GM23338 (cell line): ENCODE results near the gene CNTNAP1. TPM values are rescaled to one million over a fixed set of nuclear protein-coding genes. Genes with fewer than 3 reads are reported as not detected.

Experiments used
- ATAC-seq: fragments of 200-7000 bp; cut with Tn5 transposase; 3 replicates; pipeline ENCODE4 v1.9.1; 2020
- DNase-seq: peaks from one replicate; pipeline ENCODE4 v3.0.0-alpha.2; 2015; ENCODE audit warnings: low spot score
- H2AFZ ChIP-seq: fragments of 200-600 bp; sonication (generic); 2 replicates; pipeline ENCODE4 v1.8.0; 2016; ENCODE audit warnings: antibody characterized with exemption, mild to moderate bottlenecking, moderate library complexity
- H3F3A ChIP-seq: fragments of 200-600 bp; sonication (generic); replicated peaks from 2 replicates; pipeline ENCODE4 v1.8.0; 2017; ENCODE audit warnings: antibody characterized with exemption, mixed run types, low read depth
- H3K27ac ChIP-seq: fragments of 200-600 bp; sonication (generic); 2 replicates; pipeline ENCODE4 v1.6.1; 2016; ENCODE audit warnings: low read depth
- H3K27me3 ChIP-seq: fragments of 200-600 bp; sonication (generic); 2 replicates; pipeline ENCODE4 v1.8.0; 2016; ENCODE audit warnings: mild to moderate bottlenecking, mixed run types, moderate library complexity; ENCODE audit not compliant: insufficient read depth
- H3K36me3 ChIP-seq: fragments of 200-600 bp; sonication (generic); 2 replicates; pipeline ENCODE4 v1.8.0; 2016; ENCODE audit warnings: mild to moderate bottlenecking; ENCODE audit not compliant: insufficient read depth
- H3K4me1 ChIP-seq: fragments of 200-600 bp; sonication (generic); 2 replicates; pipeline ENCODE4 v1.8.0; 2016; ENCODE audit warnings: mild to moderate bottlenecking, moderate library complexity; ENCODE audit not compliant: insufficient read depth
- H3K4me2 ChIP-seq: fragments of 200-600 bp; sonication (generic); 2 replicates; pipeline ENCODE4 v1.7.1; 2017; ENCODE audit warnings: mixed run types
- H3K4me3 ChIP-seq: fragments of 200-600 bp; sonication (generic); 2 replicates; pipeline ENCODE4 v1.6.1; 2016; ENCODE audit warnings: mixed run types
- H3K79me2 ChIP-seq: fragments of 200-600 bp; sonication (generic); replicated peaks from 2 replicates; pipeline ENCODE4 v1.8.0; 2017; ENCODE audit warnings: mild to moderate bottlenecking; ENCODE audit not compliant: insufficient read depth
- H3K9me2 ChIP-seq: fragments of 200-600 bp; sonication (generic); 2 replicates; pipeline ENCODE4 v1.8.0; 2017; ENCODE audit not compliant: insufficient read depth
- H4K20me1 ChIP-seq: fragments of 200-600 bp; sonication (generic); replicated peaks from 2 replicates; pipeline ENCODE4 v1.8.0; 2017; ENCODE audit warnings: mild to moderate bottlenecking; ENCODE audit not compliant: insufficient read depth
- H3K27ac Mint-ChIP-seq: 2 replicates; pipeline ENCODE4 v1.8.0; 2020; ENCODE audit warnings: inconsistent platforms, mild to moderate bottlenecking, moderate library complexity, mixed read lengths
- H3K27me3 Mint-ChIP-seq: 3 replicates; pipeline ENCODE4 v1.8.0; 2022; ENCODE audit warnings: low read depth, mild to moderate bottlenecking, moderate library complexity, mixed read lengths, inconsistent platforms; ENCODE audit not compliant: insufficient read depth, poor library complexity
- H3K36me3 Mint-ChIP-seq: 3 replicates; pipeline ENCODE4 v1.8.0; 2021; ENCODE audit warnings: low read depth, mild to moderate bottlenecking, inconsistent platforms, moderate library complexity, mixed read lengths
- H3K4me1 Mint-ChIP-seq: 3 replicates; pipeline ENCODE4 v1.8.0; 2020; ENCODE audit warnings: mild to moderate bottlenecking, inconsistent platforms, mixed read lengths
- H3K4me3 Mint-ChIP-seq: 3 replicates; pipeline ENCODE4 v1.8.0; 2021; ENCODE audit warnings: moderate library complexity, mild to moderate bottlenecking, inconsistent platforms, mixed read lengths
- H3K9me3 Mint-ChIP-seq: 3 replicates; pipeline ENCODE4 v1.8.0; 2020; ENCODE audit warnings: moderate library complexity, mild to moderate bottlenecking, inconsistent platforms, mixed read lengths
- CREB1 ChIP-seq: fragments of 250-450 bp; sonication (Bioruptor Pico); IDR thresholded peaks from 2 replicates; pipeline ENCODE4 v1.5.0; 2020; ENCODE audit warnings: low read depth, mild to moderate bottlenecking, moderate library complexity
- EZH2 ChIP-seq: fragments of 200-600 bp; sonication (generic); IDR thresholded peaks from one replicate; pipeline ENCODE4 v1.8.0; 2017; ENCODE audit warnings: antibody characterized with exemption, mild to moderate bottlenecking, low read depth; ENCODE audit not compliant: unreplicated experiment
- JUNB ChIP-seq: IDR thresholded peaks from one replicate; pipeline ENCODE4 v1.6.1; 2016; ENCODE audit warnings: antibody characterized with exemption; ENCODE audit not compliant: unreplicated experiment
- POLR2AphosphoS5 ChIP-seq: IDR thresholded peaks from 2 replicates; pipeline ENCODE4 v1.6.1; 2016; ENCODE audit warnings: antibody characterized with exemption, low read depth
- STAT1 ChIP-seq: IDR thresholded peaks from one replicate; pipeline ENCODE4 v1.6.1; 2016; ENCODE audit warnings: antibody characterized with exemption; ENCODE audit not compliant: unreplicated experiment
- ZNF114 ChIP-seq: fragments of 250-450 bp; sonication (Bioruptor Pico); IDR thresholded peaks from 2 replicates; pipeline ENCODE4 v1.5.0; 2020; ENCODE audit warnings: mild to moderate bottlenecking, moderate library complexity
- ZNF331 ChIP-seq: fragments of 250-450 bp; sonication (Bioruptor Pico); IDR thresholded peaks from 2 replicates; pipeline ENCODE4 v1.5.0; 2020; ENCODE audit warnings: low read depth, mild to moderate bottlenecking, moderate library complexity
- polyA plus RNA-seq: library from polyadenylated mRNA; unstranded; fragments of >200 nt; fragmentation: Nextera tagmentation; extraction: Ambion mirVana; gene quantifications from 2 replicates; pipeline ENCODE4 v1.2.1, GENCODE V29; 2016
- total RNA-seq: library from RNA; depleted of rRNA; stranded (reverse); fragments of >200 nt; shearing (Covaris generic); gene quantifications from 2 replicates; pipeline ENCODE4 v1.2.3, GENCODE V29; 2014
- TF ChIP-seq, protein P1 (sequence below): IDR thresholded peaks from one replicate; pipeline ENCODE4 v1.6.1; 2018; ENCODE audit warnings: antibody characterized with exemption; ENCODE audit not compliant: unreplicated experiment

CNTNAP1 gene
- total and polyA plus RNA-seq, 2 experiments from 2014 or later = 1.3 to 5.0 TPM

DNA sequence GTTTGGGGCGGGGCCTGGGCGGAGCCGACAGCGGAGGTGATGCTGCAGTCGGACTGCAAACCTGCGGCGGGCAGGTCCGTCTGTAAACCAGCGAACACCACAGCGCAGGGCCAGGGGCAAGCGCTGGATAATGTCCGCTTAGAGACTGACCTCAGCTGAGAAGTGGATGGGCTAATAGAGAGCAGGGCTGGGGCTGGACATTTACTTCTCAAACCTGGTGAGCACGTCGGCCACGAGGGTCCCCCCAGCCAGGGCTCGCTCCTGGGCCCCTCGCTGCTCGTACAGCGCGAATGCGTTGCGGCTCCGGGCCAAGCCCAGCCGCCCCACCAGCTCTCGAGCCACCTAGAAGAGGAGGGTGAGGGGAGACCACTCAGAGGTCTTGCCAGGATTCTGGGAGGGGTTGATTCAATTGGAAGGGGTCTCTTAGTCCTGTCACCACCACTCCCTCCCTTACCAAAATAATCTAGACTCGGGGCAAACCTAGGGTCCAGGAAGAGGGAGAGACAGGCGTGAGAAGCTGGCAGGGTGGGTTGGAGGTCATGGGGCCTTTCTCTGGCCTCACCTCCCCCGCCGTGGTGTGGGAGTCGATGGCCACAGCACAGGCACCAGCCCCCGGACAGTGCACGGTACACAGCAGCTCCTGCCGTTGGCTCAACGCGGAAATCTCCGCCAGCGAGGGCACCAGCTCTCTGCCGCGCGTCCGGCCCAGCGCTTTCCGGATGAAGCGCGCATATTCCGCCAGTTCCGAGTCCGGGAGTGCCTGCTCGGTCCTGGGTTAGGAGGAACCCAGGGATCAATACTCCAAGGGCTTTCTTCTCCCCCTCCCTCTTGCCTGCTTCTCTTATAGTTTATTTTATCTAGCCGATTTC is 11.3 kb upstream of the CNTNAP1 start (continued):
- TF ChIP-seq STAT1 (no peak), POLR2AphosphoS5 (no peak; the same call in 1 of the 2 replicates), ZNF114 (CRISPR knock-in tag) (no peak), ZNF331 (no peak), CREB1 (CRISPR knock-in tag) (no peak), JUNB (no peak), EZH2 (no peak)
- TF ChIP-seq, protein P1, sequence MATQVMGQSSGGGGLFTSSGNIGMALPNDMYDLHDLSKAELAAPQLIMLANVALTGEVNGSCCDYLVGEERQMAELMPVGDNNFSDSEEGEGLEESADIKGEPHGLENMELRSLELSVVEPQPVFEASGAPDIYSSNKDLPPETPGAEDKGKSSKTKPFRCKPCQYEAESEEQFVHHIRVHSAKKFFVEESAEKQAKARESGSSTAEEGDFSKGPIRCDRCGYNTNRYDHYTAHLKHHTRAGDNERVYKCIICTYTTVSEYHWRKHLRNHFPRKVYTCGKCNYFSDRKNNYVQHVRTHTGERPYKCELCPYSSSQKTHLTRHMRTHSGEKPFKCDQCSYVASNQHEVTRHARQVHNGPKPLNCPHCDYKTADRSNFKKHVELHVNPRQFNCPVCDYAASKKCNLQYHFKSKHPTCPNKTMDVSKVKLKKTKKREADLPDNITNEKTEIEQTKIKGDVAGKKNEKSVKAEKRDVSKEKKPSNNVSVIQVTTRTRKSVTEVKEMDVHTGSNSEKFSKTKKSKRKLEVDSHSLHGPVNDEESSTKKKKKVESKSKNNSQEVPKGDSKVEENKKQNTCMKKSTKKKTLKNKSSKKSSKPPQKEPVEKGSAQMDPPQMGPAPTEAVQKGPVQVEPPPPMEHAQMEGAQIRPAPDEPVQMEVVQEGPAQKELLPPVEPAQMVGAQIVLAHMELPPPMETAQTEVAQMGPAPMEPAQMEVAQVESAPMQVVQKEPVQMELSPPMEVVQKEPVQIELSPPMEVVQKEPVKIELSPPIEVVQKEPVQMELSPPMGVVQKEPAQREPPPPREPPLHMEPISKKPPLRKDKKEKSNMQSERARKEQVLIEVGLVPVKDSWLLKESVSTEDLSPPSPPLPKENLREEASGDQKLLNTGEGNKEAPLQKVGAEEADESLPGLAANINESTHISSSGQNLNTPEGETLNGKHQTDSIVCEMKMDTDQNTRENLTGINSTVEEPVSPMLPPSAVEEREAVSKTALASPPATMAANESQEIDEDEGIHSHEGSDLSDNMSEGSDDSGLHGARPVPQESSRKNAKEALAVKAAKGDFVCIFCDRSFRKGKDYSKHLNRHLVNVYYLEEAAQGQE = no peak

DNA sequence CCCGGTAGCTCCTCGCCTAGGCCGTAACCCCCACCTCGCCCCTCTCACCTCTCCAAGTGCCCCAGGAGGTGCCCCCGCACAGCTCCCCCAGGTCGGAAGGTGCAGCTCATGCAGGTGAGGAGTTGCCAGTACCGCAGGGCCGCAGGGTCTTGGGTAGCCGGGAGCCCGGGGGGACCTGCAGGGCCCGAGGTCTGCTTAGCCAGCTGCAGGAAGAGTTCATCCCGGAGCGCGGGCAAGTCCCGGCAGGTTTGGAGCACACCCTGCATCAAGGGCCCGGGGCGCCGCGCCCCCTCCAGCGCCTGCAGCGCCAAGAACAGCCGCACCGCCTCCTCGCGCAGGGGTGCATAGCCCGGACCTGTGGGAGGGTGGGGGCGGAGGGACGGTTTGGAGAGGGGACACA is 10.3 kb upstream of the CNTNAP1 start:
- Mint-ChIP-seq H3K4me1 (peaks cover 49% of the 10 kb centered on the region), H3K9me3 (no peaks in the 10 kb centered on the region), H3K27me3 (peaks cover 63% of the 10 kb centered on the region), H3K36me3 (peaks cover 38% of the 10 kb centered on the region), H3K27ac (no peak overlapping the region), H3K4me3 (peak overlapping the region; percentile 67)
- H4K20me1 ChIP-seq = 0 out of 2 replicates have a peak, but pooled peaks cover 12% of the 10 kb centered on the region
- peak; percentile 63 for DNase-seq
- H3K9me2 ChIP-seq = no peaks in the 10 kb centered on the region
- no peak overlapping the region for H2AFZ ChIP-seq
- no peak overlapping the region for H3K27ac ChIP-seq
- peaks cover 7% of the 10 kb centered on the region; the same call in 1 of the 2 replicates for H3K79me2 ChIP-seq
- peak; percentile 0; the same call in 2 of the 3 replicates for ATAC-seq
- H3K4me2 ChIP-seq = peak overlapping the region; percentile 96
- peaks cover 34% of the 10 kb centered on the region for H3F3A ChIP-seq
- peaks cover 63% of the 10 kb centered on the region for H3K27me3 ChIP-seq
- peak overlapping the region; percentile 77 for H3K4me3 ChIP-seq
- peaks cover 38% of the 10 kb centered on the region for H3K4me1 ChIP-seq
- TF ChIP-seq EZH2 = peak; percentile 20
- TF ChIP-seq POLR2AphosphoS5 = no peak
- H3K36me3 ChIP-seq = no peaks in the 10 kb centered on the region; the same call in 1 of the 2 replicates

DNA sequence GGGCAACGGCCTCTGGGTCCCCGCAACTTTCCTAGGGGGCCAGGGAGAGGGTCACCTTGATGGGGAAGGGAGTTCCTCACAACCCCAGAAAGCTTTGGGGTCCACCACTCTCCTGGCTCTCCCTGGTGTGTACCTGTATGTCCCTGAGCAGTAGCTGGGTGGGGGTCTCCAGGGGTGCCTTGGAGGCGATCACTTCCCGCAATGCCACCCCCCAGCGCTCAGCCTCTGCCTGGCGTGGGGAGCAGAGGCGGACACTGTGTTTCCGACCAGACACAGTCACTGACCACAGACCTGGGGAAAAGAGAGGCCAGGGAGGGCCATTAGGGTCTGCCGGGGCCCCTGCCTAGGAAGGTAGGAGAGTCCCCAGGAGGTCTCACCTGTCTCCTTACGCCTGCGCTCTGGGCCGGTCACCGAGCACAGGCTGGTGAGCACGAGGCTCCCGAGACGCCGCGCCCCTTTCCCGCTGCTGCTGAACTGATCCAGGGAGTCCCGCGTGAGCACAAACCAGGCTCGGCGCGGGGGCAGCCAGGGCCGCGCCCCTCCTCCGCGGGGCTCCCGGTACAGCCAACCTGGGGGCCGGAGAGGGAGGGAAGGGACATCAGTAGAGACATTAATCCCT is 9.0 kb upstream of the CNTNAP1 start:
- H3K27ac ChIP-seq = no peak overlapping the region
- H3K9me2 ChIP-seq = no peaks in the 10 kb centered on the region
- H3K27me3 ChIP-seq = peaks cover 63% of the 10 kb centered on the region
- peaks cover 7% of the 10 kb centered on the region; the same call in 1 of the 2 replicates for H3K79me2 ChIP-seq
- H3K4me3 ChIP-seq = peak overlapping the region; percentile 92
- Mint-ChIP-seq H3K4me3 (no peak overlapping the region), H3K27ac (no peak overlapping the region), H3K36me3 (peaks cover 30% of the 10 kb centered on the region), H3K27me3 (peaks cover 65% of the 10 kb centered on the region), H3K4me1 (peaks cover 45% of the 10 kb centered on the region), H3K9me3 (no peaks in the 10 kb centered on the region)
- H2AFZ ChIP-seq = no peak overlapping the region
- ATAC-seq (no peak), DNase-seq (no peak)
- H3K36me3 ChIP-seq = no peaks in the 10 kb centered on the region; the same call in 1 of the 2 replicates
- H3K4me2 ChIP-seq = peak overlapping the region; percentile 98
- 0 out of 2 replicates have a peak, but pooled peaks cover 5% of the 10 kb centered on the region for H4K20me1 ChIP-seq
- peaks cover 32% of the 10 kb centered on the region for H3F3A ChIP-seq
- H3K4me1 ChIP-seq = peaks cover 43% of the 10 kb centered on the region
- no peak for TF ChIP-seq ZNF114 (CRISPR knock-in tag)
- TF ChIP-seq STAT1 = no peak
